AG04449 (cell line): ENCODE measurements around the gene RPGRIP1.

Experiments
- CTCF ChIA-PET: fragments of 350-600 bp; formaldehyde crosslinking; extraction: SDS; loops from one replicate; lab custom pipeline; 2021; ENCODE audit warnings: antibody characterized with exemption; lab: Yijun Ruan, JAX
- POLR2A ChIA-PET: fragments of 400-600, 350-600 bp; formaldehyde crosslinking; extraction: SDS; loops from one replicate; lab custom pipeline; 2020; ENCODE audit warnings: antibody characterized with exemption, inconsistent platforms; lab: Yijun Ruan, JAX
- DNase-seq: peaks from one replicate; pipeline ENCODE4 v3.0.0-alpha.2; 2010; ENCODE audit warnings: low read depth, low spot score
- H3K4me3 ChIP-seq: 2 replicates; pipeline ENCODE4 v1.5.1; 2011; ENCODE audit warnings: low read depth, mild to moderate bottlenecking, control low read depth, low read length
- TF ChIP-seq, protein P1 (sequence below): IDR thresholded peaks from one replicate; pipeline ENCODE4 v1.5.1; 2011; ENCODE audit warnings: mild to moderate bottlenecking, moderate library complexity, low read length, control low read depth, inconsistent platforms; ENCODE audit not compliant: insufficient read depth; ENCODE audit errors: missing control alignments

The RPGRIP1 gene

DNA sequence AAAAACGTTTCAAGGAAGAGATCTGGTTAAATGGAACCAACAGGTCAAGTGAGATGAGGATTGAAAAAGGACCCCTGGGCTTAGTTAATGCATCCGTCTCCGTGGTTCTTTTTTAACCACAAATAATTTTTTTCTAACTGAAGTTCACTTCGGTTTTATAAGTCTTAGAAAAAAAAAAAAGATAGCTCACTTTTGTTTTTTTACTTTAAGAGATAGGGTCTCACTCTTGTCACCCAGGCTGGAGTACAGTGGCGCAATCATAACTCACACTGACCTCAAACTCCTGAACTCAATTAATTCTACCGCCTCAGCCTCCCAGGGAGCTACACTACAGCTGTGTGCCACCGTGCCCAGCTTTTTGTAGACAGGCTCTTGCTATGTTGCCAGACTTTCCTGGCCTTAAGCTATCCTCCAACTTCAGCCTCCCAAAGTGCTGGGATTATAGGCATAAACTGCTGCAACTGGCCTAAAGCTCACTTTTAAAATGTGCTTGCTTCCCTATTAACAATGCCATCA, 22.4 kb upstream of the RPGRIP1 start:
- POLR2A ChIA-PET = interaction anchor here (0.8 kb wide), 1 partner anchor 40 kb away, joined by 4 read pairs; no protein-coding TSS in a partner anchor
- H3K4me3 ChIP-seq = no peak overlapping the region
- CTCF ChIA-PET = interaction anchor here (0.8 to 5.1 kb wide), 3 partner anchors 7 to 16 kb away, joined by 3 to 39 read pairs (median 7); no protein-coding TSS in a partner anchor
- TF ChIP-seq, protein P1, sequence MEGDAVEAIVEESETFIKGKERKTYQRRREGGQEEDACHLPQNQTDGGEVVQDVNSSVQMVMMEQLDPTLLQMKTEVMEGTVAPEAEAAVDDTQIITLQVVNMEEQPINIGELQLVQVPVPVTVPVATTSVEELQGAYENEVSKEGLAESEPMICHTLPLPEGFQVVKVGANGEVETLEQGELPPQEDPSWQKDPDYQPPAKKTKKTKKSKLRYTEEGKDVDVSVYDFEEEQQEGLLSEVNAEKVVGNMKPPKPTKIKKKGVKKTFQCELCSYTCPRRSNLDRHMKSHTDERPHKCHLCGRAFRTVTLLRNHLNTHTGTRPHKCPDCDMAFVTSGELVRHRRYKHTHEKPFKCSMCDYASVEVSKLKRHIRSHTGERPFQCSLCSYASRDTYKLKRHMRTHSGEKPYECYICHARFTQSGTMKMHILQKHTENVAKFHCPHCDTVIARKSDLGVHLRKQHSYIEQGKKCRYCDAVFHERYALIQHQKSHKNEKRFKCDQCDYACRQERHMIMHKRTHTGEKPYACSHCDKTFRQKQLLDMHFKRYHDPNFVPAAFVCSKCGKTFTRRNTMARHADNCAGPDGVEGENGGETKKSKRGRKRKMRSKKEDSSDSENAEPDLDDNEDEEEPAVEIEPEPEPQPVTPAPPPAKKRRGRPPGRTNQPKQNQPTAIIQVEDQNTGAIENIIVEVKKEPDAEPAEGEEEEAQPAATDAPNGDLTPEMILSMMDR = no peak
- no peak for DNase-seq

DNA sequence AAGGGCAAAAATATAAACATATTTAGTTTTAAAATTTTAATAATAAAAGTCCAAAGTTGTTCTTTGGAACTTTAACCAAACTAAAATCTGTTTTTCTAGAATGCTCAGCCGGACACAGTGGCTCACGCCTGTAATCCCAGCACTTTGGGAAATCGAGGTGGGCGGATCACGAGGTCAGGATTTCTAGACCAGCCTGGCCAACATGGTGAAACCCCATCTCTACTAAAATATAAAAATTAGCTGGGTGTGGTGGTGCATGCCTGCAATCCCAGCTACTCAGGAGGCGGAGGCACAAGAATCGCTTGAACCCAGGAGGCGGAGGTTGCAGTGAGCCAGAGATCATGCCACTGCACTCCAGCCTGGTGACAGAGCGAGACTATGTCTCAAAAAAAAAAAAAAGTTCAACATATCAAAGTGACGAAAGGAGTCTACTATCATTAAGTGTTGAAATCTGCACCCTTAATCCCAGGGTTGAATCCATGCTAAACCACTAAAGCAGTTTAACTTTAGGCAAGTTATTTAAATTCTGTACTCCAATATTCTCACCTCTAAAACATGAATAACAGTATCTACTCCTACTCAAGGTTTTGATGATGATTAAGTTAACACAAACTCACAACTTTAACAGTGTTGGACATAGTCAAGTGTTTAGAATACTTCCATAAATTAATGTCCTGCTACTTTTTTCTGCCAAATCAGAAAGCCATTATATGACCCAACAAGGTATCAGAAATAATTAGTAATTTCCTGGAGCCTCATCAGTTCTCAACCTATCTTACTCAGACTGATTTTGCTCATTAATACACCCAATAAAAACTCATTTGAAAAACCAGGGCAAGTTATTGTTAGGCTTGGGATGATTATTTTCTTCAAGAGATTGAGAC, 21.6 kb upstream of the RPGRIP1 start:
- POLR2A ChIA-PET = interaction anchor here (0.8 kb wide), 1 partner anchor 41 kb away, joined by 4 read pairs; no protein-coding TSS in a partner anchor
- DNase-seq = no peak
- CTCF ChIA-PET = interaction anchor here (5.1 kb wide), 1 partner anchor 16 kb away, joined by 39 read pairs; no protein-coding TSS in a partner anchor
- TF ChIP-seq, protein P1 = no peak
- no peak overlapping the region for H3K4me3 ChIP-seq

DNA sequence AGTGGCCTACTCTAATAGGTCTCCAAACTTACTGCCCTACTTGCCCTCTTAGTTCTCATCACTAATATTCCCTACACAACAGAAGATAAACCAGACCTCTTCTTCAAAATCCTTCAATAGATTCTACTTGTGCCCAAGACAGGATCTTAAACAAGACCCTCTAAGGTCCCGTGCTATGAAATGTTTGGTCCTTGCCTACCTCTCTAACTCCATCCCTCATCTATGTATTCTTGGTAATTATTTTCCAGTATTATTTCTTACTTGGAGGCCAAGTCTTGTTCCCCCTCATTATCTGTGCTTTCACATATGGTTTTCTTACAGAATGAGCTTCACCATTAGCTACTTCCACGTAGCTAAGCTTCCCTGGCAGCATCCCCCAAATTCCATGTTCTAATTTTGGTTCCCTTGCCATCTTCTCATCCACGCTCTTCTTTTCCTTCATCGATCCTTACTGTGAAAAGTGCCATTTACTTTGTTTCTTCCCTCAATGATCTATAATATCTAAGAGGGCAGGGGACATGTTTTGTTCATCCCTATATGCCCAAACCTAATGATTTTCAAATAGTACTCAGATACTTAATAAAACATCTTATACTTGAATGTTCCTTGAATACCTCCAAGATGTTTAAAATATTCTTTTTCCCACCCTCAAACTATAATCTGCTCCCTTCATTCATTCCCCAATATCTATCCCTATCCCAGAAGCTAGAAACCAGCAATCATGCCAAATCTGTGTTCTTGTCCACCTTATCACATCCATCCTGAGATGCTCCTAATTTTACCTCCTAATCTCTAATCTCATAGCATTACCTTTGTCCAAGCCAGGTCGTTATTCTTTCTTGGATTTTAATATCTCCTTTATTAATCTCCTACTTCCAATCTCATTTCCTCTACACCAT, 20.7 kb upstream of the RPGRIP1 start:
- ChIA-PET CTCF (no interaction called here), POLR2A (no interaction called here)
- no peak for DNase-seq
- TF ChIP-seq, protein P1 = no peak
- no peak overlapping the region for H3K4me3 ChIP-seq

DNA sequence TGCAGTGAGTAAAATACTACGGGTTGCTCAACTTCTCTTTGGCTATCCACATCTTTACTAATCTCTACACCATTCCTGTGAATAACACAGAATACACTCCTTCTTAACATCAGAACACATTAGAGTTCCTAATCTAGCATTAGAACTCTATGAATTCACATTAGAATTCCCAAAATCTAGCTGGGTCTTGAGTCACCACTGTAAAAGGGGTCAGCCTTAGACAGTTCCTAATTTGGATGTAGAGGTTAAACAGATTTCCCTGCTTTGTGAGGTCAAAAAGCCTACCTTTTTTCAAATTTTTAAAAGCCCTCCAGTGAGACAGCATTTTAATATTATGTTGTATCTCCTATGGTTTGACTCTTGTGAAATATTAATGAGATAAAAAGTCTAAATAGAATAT, 18.1 kb upstream of the RPGRIP1 start:
- no peak for DNase-seq
- TF ChIP-seq, protein P1 = no peak
- ChIA-PET POLR2A (no interaction called here), CTCF (interaction anchor here (1.1 kb wide), 1 partner anchor 9 kb away, joined by 3 read pairs; no protein-coding TSS in a partner anchor)
- no peak overlapping the region for H3K4me3 ChIP-seq

DNA sequence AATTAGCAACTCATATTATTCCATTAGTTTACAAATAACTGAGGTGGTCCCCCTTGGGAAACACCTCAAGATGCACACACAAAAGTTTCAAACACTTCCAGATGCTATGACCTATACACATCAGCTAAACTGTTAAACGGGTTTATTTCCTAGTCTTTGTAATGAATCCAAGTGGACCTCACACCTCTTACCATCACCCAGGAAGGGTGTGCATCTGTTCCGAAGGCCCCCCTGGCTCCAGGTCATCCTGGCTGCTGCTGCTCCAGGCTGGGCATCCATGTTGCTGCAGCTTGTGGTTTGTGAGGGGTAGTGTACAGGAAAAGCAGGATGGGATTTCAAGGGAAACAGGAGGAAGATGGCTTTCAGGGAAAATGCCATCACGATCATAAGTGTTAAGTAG, 17.5 kb upstream of the RPGRIP1 start:
- H3K4me3 ChIP-seq = no peak overlapping the region
- CTCF ChIA-PET = interaction anchor here (1.1 kb wide), 1 partner anchor 10 kb away, joined by 3 read pairs; no protein-coding TSS in a partner anchor
- POLR2A ChIA-PET = no interaction called here
- DNase-seq = no peak
- TF ChIP-seq, protein P1 = no peak
